GM23248 (cell line): ENCODE measurements around the gene DTWD2.

Experiments
- EZH2 ChIP-seq: fragments of 200-600 bp; sonication (generic); IDR thresholded peaks from 2 replicates; pipeline ENCODE4 v1.6.1; 2018; ENCODE audit warnings: antibody characterized with exemption, mild to moderate bottlenecking; ENCODE audit not compliant: insufficient read depth, poor library complexity, severe bottlenecking
- EZH2phosphoT487 ChIP-seq: fragments of 200-600 bp; sonication (generic); IDR thresholded peaks from 2 replicates; pipeline ENCODE4 v1.6.1; 2018; ENCODE audit warnings: antibody characterized with exemption, moderate library complexity, mild to moderate bottlenecking, low read depth; ENCODE audit not compliant: insufficient read depth

- TF ChIP-seq EZH2 (no peak), EZH2phosphoT487 (no peak)
These were observed 186.0 kb downstream of the DTWD2 start for GRCh38 chr5:118802335-118802734.
